ENCODE measurements around the gene FAM168B. TPM values are rescaled to one million over a fixed set of nuclear protein-coding genes. Genes with fewer than 3 reads are reported as not detected.

The FAM168B gene
- polyA plus RNA-seq, 1 donor (not counting 4 experiments of a cell fraction or from before 2014, with no cell fraction given): 50.8 TPM

DNA sequence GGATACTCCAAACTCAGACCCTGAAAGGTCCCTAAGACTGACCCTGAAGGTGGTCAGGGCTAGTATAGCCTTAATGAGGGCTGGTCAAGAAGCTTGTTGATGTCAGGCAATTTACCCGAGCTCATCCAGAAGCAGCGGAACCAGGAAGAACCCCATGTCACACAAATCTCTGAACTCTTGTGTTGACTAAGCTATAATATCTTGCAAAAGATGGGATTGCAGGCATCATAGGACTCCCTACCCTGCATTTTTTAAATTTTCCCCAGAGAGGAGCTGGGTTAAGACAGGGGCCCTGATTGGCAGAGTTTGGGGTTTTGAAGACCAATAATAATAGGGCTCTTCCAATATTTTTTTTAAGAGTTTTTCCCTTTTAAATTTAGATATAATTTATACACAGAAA is 9.9 kb upstream of the FAM168B start:
- dilution Hi-C loops (cut with MboI; ENCODE audit: extremely low pct_ligation_motif_present, low sequenced_read_pairs): no loop called here
- TF ChIP-seq EZH2 (IDR thresholded peaks at IDR 0.05; ENCODE audit: low read length): no peak
- TF ChIP-seq, protein P1, sequence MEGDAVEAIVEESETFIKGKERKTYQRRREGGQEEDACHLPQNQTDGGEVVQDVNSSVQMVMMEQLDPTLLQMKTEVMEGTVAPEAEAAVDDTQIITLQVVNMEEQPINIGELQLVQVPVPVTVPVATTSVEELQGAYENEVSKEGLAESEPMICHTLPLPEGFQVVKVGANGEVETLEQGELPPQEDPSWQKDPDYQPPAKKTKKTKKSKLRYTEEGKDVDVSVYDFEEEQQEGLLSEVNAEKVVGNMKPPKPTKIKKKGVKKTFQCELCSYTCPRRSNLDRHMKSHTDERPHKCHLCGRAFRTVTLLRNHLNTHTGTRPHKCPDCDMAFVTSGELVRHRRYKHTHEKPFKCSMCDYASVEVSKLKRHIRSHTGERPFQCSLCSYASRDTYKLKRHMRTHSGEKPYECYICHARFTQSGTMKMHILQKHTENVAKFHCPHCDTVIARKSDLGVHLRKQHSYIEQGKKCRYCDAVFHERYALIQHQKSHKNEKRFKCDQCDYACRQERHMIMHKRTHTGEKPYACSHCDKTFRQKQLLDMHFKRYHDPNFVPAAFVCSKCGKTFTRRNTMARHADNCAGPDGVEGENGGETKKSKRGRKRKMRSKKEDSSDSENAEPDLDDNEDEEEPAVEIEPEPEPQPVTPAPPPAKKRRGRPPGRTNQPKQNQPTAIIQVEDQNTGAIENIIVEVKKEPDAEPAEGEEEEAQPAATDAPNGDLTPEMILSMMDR (optimal IDR thresholded peaks at IDR 0.05 in 1 of 3, IDR thresholded peaks at IDR 0.05 in 1 of 3, conservative IDR thresholded peaks at IDR 0.05 in 1 of 3; ENCODE audit: extremely low read depth in 1 of 3, insufficient read depth in 2 of 3, low read length in 3 of 3): no peak
- peaks cover 17% of the 10 kb centered on the region for H3K4me1 ChIP-seq (ENCODE audit: control insufficient read depth, extremely low read depth, insufficient read depth, low read length)
- no peaks in the 10 kb centered on the region for H3K36me3 ChIP-seq (ENCODE audit: control insufficient read depth in 2 of 2, extremely low read depth in 1 of 2, insufficient read depth in 2 of 2, low read length in 2 of 2)
- DNase-seq (ENCODE audit: low read depth, low spot score) (no peak), FAIRE-seq (no peak)
- no peaks in the 10 kb centered on the region for H3K27me3 ChIP-seq (ENCODE audit: control insufficient read depth, extremely low read depth, insufficient read depth, low read length)
- no peaks in the 10 kb centered on the region for H3K9me3 ChIP-seq (ENCODE audit: control insufficient read depth, low read depth, low read length)
- no peak overlapping the region for H3K4me3 ChIP-seq (ENCODE audit: control insufficient read depth in 2 of 3, extremely low read depth in 1 of 3, insufficient read depth in 2 of 3, low read depth in 1 of 3, low read length in 3 of 3)
- no peak overlapping the region for H3K9ac ChIP-seq (ENCODE audit: control insufficient read depth, extremely low read depth, insufficient read depth, low read length)
- peaks cover 7% of the 10 kb centered on the region for H4K20me1 ChIP-seq (ENCODE audit: control insufficient read depth, extremely low read depth, insufficient read depth, low read length)
- H3K9me1 ChIP-seq (ENCODE audit: control insufficient read depth, extremely low read depth, insufficient read depth, low read length): no peaks in the 10 kb centered on the region
- no peak overlapping the region for H3K27ac ChIP-seq (ENCODE audit: control insufficient read depth, insufficient read depth, low read length)
- H3K4me2 ChIP-seq (ENCODE audit: control insufficient read depth, extremely low read depth, insufficient read depth, low read depth, low read length): no peak overlapping the region
- no peak overlapping the region for H2AFZ ChIP-seq (ENCODE audit: control insufficient read depth, low read length)
- H3K79me2 ChIP-seq (ENCODE audit: control insufficient read depth, insufficient read depth, low read length): peaks cover 29% of the 10 kb centered on the region

DNA sequence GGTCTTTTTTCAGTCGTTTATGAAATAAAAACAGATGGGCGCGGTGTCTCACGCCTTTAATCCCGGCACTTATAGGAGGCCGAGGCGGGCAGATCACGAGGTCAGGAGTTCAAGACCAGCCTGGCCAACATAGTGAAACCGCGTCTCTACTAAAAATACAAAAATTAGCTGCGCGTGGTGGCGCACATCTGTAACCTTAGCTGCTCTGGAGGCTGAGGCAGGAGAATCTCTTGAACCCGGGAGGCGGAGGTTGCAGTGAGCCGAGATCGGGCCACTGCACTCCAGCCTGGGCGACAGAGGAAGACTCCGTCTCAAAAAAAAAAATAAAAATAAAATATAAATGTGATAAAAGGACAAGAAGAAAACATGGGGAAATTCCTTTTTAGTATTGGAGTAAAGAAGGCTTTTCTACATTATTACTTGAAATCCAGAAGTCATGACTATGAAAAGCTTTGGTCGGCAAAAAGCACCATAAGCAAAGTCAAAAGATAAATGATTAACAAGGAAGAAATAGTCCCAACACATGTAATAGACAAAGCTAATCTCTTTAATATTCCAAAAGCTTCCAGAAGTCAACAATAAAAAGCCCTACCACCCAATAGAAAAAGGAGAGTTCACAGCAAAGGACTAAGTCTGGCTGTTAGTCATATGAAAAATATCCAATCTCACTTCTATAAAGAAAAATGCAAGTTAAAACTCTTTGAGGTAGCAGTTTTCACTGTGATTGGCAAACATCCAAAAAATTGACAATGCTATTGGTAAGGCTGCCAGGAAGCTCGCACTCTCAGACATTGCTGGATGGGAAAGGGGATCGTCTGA is 1.4 kb upstream of the FAM168B start:
- TF ChIP-seq, protein P1 (optimal IDR thresholded peaks at IDR 0.05 in 1 of 3, IDR thresholded peaks at IDR 0.05 in 1 of 3, conservative IDR thresholded peaks at IDR 0.05 in 1 of 3; ENCODE audit: extremely low read depth in 1 of 3, insufficient read depth in 2 of 3, low read length in 3 of 3): no peak
- no peak for TF ChIP-seq EZH2 (IDR thresholded peaks at IDR 0.05; ENCODE audit: low read length)
- H3K9me3 ChIP-seq (ENCODE audit: control insufficient read depth, low read depth, low read length): no peaks in the 10 kb centered on the region
- peaks cover 13% of the 10 kb centered on the region for H3K4me1 ChIP-seq (ENCODE audit: control insufficient read depth, extremely low read depth, insufficient read depth, low read length)
- FAIRE-seq: no peak
- H3K9ac ChIP-seq (ENCODE audit: control insufficient read depth, extremely low read depth, insufficient read depth, low read length): no peak overlapping the region
- H2AFZ ChIP-seq (ENCODE audit: control insufficient read depth, low read length): peak overlapping the region; percentile 8
- H3K4me3 ChIP-seq (ENCODE audit: control insufficient read depth in 2 of 3, extremely low read depth in 1 of 3, insufficient read depth in 2 of 3, low read depth in 1 of 3, low read length in 3 of 3): peak overlapping the region in 1 of 3 experiments; percentile 99
- no peaks in the 10 kb centered on the region for H3K27me3 ChIP-seq (ENCODE audit: control insufficient read depth, extremely low read depth, insufficient read depth, low read length)
- H3K4me2 ChIP-seq (ENCODE audit: control insufficient read depth, extremely low read depth, insufficient read depth, low read depth, low read length): peak overlapping the region; percentile 79
- H3K9me1 ChIP-seq (ENCODE audit: control insufficient read depth, extremely low read depth, insufficient read depth, low read length): no peaks in the 10 kb centered on the region
- peaks cover 35% of the 10 kb centered on the region for H3K79me2 ChIP-seq (ENCODE audit: control insufficient read depth, insufficient read depth, low read length)
- H3K36me3 ChIP-seq (ENCODE audit: control insufficient read depth in 2 of 2, extremely low read depth in 1 of 2, insufficient read depth in 2 of 2, low read length in 2 of 2): peaks cover 0 to 2% of the 10 kb centered on the region in 2 experiments
- dilution Hi-C loops (cut with MboI; ENCODE audit: extremely low pct_ligation_motif_present, low sequenced_read_pairs): no loop called here
- peak overlapping the region; percentile 88 for H3K27ac ChIP-seq (ENCODE audit: control insufficient read depth, insufficient read depth, low read length)
- no peaks in the 10 kb centered on the region for H4K20me1 ChIP-seq (ENCODE audit: control insufficient read depth, extremely low read depth, insufficient read depth, low read length)
- DNase-seq (ENCODE audit: low read depth, low spot score): no peak

All from keratinocyte (primary cell).